COLO829 (cell line): Measurements from ENCODE around the gene TBC1D9.

Experiments used
- DNase-seq: peaks from one replicate; pipeline ENCODE4 v3.0.0; 2012; ENCODE audit warnings: low spot score

Gene TBC1D9

DNA sequence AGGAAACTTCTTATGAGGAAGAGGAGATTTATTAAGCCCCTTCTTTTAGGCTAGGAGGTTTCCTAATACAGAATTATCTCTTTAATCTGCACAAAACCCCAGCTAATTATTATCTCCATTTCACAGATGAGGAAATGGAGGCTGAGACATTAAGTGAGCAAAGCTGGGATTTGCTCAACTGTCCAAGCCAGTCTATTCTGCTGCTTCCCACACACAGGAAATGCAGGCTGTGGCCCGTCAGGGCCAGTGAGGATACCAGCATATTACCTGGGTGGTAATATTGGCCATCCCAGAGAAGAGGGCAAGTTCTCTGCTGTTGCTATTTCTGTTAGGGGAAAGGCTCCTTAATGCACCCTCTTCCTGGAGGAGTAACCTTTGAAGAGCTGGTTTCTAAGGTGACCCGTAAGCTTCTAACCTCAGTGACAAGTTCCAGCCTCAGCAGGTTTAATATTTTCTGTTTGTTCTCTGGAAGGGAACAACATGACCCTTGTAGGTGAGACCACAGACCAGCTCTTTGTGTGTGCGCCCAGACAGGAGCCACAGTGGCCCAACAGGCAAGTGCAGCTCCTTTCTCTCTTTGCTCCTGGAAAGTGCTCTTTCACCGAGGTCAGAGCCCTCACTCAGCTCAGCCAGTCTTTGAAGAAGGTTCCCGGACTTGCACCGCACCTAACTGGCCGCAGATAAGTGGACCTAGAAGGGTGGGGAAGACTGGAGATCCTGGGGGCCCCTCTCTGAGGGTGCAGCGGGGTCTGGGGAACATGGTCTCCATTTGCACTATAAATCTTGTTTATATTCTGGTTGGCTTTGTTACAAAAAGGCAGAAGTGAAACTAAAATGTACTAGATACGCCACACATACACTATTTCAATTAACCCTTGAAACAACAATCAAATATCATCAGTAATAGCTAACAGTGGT is 35.5 kb downstream of the TBC1D9 start:
- DNase-seq, result no peak

DNA sequence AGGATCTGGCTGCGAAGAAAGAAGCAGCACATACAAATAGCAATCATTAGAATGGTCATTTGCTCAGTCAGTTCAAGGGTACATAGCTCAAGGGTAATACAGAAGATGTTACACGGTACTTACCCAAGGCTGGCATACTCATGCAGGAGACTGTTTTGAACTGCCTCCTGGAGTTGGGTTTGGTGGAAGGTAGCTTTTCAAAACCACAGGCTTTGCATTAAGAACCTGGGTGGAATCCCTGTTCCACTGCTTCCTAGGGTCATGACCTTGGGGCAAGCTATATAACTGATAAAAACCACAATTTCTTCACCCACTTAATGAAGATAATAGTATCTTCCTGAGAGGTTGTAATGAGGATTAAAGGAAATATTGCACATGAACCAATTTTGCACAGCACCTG is 36.5 kb downstream of the TBC1D9 start:
- no peak for DNase-seq

DNA sequence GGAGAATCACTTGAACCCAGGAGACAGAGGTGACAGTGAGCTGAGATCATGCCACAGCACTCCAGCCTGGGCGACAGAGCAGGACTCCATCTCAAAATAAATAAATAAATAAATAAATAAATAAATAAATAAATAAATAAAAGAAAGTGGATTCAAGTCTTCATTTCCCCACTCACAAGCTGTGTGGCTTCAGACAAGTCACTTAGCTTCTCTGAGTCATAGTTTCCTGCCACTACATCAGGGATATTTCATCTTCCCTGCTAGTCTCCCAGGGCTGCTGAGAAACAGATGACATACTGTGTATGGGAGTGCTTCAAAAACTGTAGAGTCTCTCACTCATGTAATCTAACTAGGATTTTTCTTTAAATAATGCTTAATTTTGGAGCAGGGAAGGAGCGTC is 37.2 kb downstream of the TBC1D9 start:
- no peak for DNase-seq

DNA sequence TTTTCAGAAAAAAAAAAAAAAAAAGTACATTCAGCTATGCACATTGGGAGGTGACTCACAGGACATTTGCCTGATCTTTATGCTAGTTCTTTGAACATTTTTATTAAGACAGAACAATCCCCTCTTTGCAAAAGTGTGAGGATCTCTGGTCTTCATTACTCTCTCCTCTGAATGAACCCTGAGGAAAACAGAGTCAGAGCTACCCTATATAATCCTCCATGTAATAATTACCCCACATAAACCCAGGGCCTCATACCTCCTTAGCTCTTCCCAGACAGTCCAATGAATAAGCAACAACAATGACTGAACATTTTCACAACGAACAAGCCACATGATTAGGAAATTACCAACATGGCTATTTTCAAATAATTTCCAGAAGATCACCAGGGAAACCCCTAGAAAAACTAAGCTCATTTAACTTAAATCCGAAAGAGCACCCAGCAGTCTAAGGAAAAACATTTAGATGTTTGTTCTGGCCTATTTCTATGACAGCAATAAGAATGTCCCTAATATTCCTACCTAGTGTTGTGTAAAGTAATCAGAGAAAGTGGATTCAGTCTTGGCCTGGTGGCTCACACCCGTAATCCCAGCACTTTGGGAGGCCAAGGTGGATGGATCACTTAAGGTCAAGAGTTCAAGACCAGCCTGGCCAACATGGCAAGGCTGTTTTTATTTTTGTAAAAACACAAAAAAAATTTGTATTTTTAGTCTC is 37.8 kb downstream of the TBC1D9 start:
- peak; percentile 78 for DNase-seq

DNA sequence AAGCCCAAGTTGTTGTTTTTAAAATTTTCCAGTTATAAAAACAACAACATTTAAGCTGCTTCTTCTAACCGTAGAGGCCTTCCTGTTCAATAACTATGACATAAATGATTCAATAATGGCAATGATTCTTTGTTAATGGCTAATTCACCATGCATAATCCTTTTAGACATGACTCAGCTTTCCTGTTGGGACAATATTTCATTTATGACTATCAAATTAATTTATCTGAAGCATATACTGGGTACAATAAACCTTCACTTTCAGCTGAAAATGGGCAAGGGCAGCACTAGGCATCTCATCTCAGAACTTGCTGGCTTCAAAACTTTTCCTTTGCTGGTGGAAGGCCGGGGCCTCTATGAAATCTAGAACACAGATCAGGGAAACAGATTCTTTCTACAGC is 38.9 kb downstream of the TBC1D9 start:
- peak; percentile 60 for DNase-seq

DNA sequence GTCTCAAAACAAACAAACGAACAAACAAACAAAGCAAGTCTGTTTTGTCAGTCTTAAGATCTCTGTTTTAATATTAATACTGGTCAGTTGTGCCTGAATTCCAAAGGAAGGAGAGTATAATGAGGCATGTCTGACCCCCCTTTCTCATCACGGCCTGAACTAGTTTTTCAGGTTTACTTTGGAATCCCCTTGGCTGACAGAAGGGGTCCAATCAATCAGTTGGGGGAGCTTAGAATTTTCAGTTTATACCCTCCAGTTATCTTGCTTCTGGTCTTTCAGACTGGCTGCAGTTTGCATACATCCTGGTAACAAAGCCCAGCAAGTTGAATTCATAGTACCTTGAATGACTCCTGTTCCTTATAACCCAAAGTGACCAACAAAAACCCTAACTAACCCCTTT is 41.1 kb downstream of the TBC1D9 start:
- DNase-seq, result no peak

DNA sequence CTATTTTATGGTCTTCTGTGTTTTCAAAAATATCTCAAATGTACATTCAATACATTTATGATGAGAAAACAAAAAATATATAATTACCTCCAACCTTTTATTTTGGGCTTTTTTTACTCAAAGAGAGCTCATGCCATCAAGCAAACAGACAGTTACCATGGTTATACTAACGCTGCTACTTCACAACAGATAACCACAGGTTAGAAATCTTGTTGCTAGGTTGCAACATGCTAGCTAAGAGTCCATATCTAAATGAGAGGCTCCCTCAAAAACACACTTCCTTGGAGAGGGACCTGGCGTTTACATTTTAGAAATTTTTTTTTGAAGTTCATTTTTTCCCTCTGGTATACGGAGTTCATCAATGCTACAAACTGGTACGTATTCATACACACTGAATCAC is 44.3 kb downstream of the TBC1D9 start:
- no peak for DNase-seq

DNA sequence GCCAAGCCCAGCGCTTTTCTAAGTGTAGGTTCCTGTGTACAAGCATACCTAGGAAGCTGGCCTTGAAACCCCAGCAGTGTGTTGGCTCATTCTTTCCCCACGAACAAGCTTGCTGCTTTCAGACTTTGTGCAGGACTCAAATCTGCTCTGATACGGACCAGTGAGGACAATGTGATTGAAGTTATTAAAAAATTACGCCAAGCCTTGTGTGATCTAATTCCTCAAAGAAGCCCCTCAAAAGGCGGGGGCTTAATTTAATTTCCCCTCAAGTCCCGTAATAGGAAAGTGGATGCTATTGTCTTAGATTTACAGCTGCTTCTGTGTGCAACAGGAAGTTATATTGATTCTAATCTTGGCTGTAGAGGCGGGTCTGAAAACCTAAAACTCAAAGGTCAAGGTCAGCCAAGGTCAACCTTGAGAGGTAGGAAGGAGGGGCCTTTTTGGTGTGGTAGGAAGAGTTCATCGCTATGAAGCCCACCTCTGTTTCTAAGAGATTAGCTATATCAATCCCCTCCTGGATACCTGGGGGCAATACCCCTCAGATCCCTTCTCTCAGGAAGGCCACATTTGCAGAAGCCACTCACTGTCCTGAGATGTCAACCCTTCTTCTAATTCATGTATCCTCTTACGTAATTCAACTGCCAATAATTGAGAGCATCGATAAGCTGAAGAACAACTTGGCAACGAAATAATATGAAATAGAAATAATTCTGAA is 45.1 kb downstream of the TBC1D9 start:
- DNase-seq, result no peak

DNA sequence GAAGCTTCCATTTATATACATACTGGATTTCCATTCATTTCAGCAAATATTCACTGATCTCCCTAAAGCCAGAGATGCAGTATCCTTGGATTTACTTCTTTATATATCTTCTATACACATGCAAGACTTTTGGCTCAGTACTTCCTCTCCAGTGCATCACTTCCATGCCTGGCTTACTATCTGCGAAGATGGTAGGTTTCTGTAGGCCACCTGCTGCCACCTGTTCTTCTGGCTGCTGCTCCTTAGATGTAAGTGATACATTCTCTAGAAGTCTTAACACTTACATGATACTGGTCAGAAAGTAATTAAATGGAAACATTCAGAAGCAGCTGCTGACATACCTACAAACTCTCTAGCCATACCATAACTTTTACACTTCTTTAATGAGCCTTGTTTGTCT is 48.9 kb downstream of the TBC1D9 start:
- DNase-seq, result no peak

DNA sequence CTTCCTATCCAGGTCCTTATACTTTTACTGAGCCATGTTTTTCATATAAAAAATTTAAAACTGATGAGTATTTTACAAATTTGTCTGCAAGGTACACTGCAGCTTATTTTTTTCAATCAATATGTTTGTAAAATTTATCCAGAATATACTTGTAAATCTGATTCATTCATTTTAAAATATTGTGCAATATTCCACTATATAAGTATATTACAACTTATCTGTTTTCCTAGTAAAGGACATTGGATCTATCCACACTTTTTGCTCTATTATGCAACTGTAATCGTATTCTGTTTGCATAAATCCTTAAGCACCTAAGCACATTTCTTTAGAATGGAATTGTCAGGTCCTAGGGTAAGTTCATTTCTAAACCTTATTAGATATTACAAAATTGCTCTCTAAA is 49.5 kb downstream of the TBC1D9 start:
- no peak for DNase-seq

DNA sequence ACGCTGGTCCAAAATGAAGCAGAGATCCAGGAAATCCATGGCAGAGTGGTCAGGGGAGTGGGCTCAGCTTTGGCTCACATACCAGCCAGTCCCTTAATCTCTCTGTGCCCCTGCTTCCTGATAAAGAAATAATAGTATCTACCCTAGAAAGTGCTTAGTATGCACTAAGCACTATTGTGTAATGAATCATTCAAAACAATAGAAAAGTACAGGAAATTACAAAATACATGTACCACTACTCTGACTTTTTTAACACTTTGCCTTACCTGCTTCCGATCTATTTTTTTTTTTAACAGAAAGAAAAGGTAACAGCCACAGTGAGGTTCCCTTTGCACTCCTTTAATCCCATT is 49.9 kb downstream of the TBC1D9 start:
- no peak for DNase-seq

DNA sequence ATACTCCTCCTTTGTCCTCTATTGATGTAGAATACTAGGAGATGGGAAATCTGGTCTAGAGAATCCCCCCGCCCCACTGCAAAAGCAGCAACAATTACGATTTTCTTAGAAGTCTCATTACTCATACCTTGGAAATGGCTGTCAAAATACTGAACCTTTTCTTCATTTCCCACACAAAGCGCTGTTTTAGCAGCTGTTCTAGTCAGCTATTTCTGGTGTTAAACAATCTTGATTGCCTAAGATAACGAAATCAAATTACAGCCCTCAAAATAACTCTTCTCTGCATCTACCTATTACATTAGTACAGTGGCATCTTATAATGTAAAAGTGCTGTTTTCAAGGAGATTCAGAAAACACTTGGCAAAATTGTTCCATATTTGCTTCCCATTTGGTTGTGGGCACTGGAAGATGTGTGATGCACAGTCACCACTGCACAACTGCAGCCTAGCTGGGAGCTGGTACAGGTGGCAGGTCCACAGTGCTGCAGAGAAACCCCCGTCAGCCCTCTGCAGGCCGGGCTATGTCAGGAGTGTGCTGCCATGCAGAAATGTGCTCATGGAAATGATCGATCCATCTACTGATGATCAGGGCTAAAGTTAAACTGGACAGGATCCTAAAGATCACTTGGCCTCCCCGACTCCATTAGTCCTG is 50.4 kb downstream of the TBC1D9 start:
- DNase-seq, result no peak

DNA sequence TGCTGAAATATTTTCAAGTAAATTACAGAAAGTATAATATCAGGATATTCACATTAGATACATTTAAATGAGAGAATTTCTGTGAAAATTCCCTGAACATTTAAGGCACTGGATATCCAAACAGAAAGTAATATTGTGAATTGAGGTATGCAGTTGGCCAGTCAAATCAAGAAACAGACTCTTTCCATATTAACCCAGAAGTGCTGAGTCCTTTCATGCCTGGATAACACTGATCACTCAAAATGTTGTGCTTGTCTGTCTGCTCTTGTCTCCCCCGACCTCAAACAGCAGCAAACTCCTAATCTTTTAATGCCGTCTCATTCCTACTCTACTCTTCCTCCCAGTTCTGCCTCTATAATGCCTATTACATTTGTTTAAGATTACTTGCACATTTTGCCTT is 51.2 kb downstream of the TBC1D9 start:
- no peak for DNase-seq

DNA sequence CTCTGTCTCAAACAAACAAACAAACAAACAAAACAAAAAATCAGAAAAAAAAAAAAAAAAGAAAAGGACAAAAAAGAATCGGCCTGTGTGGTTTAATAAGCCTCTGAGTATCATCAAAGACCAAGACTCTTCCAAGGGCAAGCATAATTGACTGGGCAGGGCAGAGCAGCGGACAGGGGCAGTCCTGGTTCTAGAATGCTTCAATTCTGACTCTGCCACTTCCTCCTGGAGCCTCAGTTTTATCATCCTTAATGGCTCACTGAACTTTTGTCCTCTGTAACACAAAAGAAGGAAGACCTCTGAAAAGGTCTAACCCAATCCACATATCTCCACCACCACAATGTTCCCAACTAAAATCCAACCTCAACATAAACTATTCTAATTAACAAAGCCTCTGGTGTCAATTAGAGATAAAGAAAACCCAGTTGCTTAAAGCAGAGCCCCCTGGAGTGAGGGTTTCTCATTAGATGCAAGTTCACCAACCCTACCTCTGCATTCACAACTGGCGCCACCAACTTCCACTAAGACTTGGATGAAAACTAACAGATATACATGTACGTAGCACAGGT is 51.7 kb downstream of the TBC1D9 start:
- DNase-seq, result no peak

DNA sequence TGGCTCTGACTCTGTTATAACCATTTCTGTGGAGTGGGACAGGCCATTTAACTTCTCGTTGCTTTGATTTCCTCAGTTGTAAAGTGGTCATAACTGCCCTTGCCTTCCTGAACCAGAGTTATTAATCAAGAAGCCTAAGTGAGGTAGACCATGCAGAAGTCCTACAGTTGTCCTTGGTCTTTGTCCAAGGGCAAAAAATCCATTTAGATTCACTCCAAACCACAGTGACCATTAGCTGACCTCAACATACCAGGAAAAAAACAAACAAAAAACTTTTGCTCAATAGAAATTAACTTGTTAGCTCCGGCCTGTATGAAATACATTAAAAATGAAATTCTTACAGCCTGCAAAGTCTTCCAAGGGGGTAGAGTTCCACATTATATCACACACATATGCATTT is 52.7 kb downstream of the TBC1D9 start:
- DNase-seq, result no peak

DNA sequence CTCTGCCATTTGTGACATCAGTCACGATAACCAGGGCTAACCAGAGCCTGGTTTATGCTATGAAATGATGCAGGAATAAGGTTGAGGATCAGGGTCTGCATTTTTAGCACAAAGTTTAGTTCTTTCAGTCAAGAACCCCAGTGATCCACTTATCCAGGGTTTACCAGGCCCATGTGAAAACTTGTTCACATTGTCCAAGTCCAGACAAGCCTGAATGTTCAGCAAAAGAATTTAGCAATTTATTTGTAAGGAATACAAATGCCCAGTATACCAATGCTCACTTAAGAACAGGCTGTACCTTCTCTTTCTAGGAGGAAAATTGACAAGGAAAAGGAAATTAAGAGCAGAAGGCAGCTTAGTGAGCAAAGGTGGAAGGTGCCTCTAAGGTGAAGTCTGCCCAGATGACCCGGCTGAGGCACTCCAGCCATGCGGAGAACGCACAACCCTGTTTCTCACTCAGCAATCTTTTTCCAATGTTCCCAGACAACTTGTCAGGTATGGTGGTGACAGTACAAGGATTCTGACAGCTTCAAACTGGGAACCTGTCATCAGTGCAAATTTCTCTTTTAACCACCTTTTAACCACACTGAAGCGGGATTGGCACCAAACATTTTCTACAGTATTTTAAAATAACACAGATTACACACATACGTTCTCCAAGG is 54.0 kb downstream of the TBC1D9 start:
- DNase-seq, result no peak

DNA sequence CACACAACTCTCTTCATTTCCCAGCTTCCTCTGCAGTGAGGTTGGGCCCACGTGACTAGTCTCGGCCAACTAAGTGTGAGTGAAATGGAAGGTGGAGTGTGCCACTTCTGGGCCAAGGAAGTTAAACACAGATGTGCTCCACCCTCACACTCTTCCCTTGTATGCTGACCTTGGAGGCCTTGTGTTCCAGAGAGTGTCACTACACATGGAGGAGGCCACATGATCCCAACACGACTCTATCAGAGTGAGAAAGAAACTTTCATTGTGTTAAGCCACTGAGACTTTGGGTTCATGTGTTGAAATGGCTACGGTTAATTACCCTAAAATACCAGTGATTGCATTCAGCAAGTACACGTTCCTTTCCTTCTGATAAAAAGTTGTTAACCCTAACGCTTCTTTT is 55.1 kb downstream of the TBC1D9 start:
- no peak for DNase-seq

DNA sequence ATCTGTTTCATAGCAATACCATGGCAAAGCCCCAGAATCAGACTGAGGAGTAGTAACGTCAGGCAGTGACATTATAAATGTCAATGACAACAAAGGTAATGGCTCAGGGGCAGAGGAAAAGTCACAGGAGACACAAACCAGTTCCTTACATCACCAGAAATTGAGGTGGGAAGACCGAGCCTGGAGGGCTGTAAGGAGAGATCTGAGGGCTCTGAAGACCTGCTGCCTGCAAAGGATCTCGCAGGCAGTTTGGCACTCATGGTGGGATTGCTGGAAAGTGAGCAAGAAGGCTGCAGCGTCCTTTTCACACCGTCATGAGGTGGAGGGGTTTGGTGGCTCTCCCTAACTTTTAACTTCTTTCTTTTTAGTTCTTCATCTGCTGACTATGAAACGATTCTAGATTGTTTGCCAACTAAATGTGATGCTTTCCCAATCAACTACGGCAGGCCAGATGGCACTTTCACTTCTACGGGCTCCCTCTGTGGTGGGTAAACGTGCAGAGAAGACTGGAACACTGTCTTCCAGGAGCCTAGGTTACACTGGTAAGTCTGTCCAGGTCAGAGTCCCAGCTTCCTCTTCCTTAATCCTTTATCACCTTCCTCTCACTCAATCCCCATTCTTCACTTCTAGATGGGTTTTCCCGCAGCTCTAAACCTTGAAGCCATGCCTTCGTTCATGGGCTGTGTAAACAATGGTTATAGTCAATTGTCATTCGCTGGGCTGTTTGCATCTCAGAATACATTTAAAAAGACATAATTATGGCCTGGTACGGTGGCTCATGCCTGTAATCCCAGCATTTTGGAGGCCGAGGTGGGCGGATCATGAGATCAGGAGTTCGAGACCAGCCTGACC is 58.2 kb downstream of the TBC1D9 start:
- DNase-seq, result no peak

DNA sequence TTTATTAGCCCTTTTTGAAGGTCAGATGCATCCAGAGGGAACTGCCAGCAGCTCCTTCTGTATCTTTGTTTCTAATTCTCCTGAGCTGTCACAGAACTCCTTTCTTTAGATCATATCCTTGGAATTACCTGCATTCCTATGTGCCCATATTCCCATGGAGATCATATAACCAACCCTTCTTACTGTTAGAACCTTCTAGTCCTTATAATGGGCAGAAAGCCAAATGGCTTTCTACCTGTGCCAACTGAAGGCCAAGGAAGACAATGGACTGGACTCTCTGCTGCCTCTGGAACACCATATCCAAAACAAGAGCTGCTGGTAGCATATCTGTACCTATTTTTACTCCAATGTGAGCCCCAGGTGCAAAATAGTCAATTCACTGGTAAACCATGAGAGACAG is 60.7 kb downstream of the TBC1D9 start:
- DNase-seq, result no peak

DNA sequence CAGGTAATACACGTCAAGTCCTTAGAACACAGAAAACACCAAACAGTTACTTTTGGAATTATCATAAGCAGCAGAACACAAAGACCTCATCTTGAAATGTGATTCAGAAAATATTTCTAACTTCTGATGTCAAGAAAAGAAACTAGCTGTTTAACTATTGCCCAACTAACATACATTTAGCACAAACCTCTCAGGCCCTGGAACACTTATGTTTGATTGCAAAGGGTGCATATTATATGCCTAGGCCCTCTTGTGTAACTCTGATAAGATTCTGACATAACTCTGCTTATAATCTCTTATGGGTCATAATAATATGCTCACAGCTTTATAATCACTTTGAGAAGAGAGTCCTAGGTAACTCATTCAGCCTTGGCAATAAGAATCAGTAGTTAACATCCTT is 62.6 kb downstream of the TBC1D9 start:
- no peak for DNase-seq

DNA sequence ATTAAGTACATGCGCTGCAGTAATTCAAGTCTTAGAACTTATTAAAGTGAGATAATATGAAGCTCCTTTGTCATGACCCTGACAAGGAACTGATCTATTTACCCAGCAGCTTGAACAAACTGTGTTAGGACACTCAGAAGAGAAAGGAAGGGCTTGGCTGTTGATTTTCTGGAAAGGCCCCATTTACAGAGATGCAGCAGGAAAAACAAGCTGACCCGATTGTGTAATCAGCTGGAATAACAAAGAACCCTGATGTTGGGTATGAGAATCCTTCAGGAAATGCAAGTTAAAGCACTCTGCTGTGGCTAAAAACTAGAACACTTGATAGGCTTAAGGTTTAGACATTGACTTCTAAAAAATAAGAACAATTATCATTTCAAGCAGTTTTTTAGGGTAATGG is 64.8 kb downstream of the TBC1D9 start:
- no peak for DNase-seq
